Motor neuron (in vitro differentiated cells): ENCODE data around the gene PHLDB3. TPM values are rescaled to one million over a fixed set of nuclear protein-coding genes. Genes with fewer than 3 reads are reported as not detected.

Source experiments
- ATAC-seq, 8 experiments: fragments of 200-7000 bp; cut with Tn5 transposase; replicated peaks in 6 of 8; 2 replicates each; pipeline ENCODE4 v1.8.0; 2021; ENCODE audit warnings: mild to moderate bottlenecking in 8 of 8, moderate library complexity in 8 of 8
- H3K27ac ChIP-seq, 2 donors: fragments of 250-450 bp; sonication (Bioruptor Pico); 2 replicates each; pipeline ENCODE4 v1.9.0; 2021; ENCODE audit warnings: antibody characterized with exemption in 2 of 2, mild to moderate bottlenecking in 2 of 2, moderate library complexity in 1 of 2
- H3K4me1 ChIP-seq, 2 donors: fragments of 250-450 bp; sonication (Bioruptor Pico); replicated peaks in 1 of 2; 2 replicates each; pipeline ENCODE4 v1.6.1; 2021; ENCODE audit warnings: antibody characterized with exemption in 2 of 2, mild to moderate bottlenecking in 2 of 2, moderate library complexity in 1 of 2
- H3K4me3 ChIP-seq, 5 donors: fragments of 250-450 bp; sonication (Bioruptor Pico); 2 replicates each; pipeline ENCODE4 v1.9.0; 2021; ENCODE audit warnings: antibody characterized with exemption in 5 of 5, mild to moderate bottlenecking in 5 of 5, moderate library complexity in 4 of 5
- WGBS, 10 experiments: fragments of 450-650 bp; shearing (Covaris generic); methylation state at CpG; one replicate each; pipeline ENCODE4 v1.0.0; 2022; 5-methylcytosine and 5-hydroxymethylcytosine counted together
- in situ Hi-C, 9 experiments: fragments of 400-800 bp; cut with MboI; loops; one replicate each; pipeline ENCODE4 v1.15.0; 2021; ENCODE audit warnings: low sequenced_read_pairs in 9 of 9, low pct_unique_long_range_greater_than_20kb in 2 of 9; ENCODE audit not compliant: unreplicated experiment in 9 of 9
- total RNA-seq, 8 experiments: library from RNA; unstranded; fragments of 300-600 nt; gene quantifications; 2 replicates each; pipeline versions ENCODE4 v1.2.3 to v1.2.4, GENCODE V29; 2022

Gene PHLDB3
- total RNA-seq, 8 experiments from 2014 or later: 3.9 to 17.7 (median 13.2) TPM

DNA sequence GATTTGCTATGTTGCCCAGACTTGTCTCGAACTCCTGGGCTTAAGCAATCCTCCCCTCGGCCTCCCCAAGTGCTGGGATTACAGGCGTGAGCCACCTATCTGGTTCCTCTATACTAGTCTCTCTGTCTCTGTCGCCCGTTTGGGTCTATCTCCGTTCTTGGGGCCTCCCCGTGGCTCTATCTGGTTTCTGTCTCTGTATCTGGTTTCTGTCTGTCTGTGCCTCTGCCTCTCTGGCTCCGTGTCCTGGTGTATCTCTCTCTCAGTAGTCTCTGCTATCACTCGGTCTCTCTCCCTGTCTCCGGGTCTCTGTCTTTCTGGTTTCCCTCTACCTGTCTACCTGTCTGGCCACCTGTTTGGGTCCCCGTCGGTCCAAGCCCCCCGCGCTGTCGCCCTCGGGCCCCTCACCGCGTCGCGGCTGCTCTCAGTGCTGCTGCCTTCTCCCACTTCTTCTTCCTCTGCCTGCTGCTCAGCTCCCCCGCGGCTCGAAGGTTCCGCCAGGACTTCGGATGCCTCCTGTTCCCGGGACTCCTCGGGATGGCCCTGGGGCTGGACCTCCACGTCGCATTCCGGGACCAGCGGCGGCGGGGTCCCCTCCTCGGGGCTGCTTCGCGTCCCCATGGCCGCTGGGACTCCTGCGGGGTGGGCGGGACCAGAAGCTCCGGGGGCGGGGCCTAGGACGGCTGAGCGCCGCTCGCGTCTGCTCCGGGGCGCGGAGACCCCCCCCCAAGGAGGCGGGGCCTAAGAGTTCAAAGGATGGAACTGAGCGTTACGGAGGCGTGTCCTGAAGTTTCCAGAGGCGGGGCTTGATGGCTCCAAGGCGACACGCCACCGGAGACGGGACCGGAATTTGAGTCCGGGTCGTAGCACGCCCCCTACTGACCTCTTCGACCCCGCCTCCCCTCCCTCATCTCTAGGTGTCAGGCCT, 783 bp downstream of the PHLDB3 start:
- peaks cover 0 to 6% of the 10 kb centered on the region in 2 donors for H3K4me1 ChIP-seq
- in situ Hi-C loops: no loop called here
- H3K4me3 ChIP-seq: peak overlapping the region; percentile 49 to 65 (median 51)
- peak overlapping the region in 1 of 2 donors; percentile 80 for H3K27ac ChIP-seq
- WGBS, 10 experiments: 0 to 60% (median 16%) methylated on average over 1 to 12 of the region's 64 CpGs; no CpG with 5 or more reads in 2 of the 10 experiments
- ATAC-seq: peak; percentile 82 to 91 (median 90)

GRCh38 chr19:43502419-43502976, 2.0 kb downstream of the PHLDB3 start:
- no peak for ATAC-seq
- Histone ChIP-seq H3K4me3 (no peak overlapping the region), H3K27ac (no peak overlapping the region), H3K4me1 (peaks cover 0 to 6% of the 10 kb centered on the region in 2 donors)
- in situ Hi-C loops: no loop called here
- WGBS, 10 experiments: 40 to 100% (median 91%) methylated on average over 1 to 15 of the region's 23 CpGs; no CpG with 5 or more reads in 1 of the 10 experiments

GRCh38 chr19:43501661-43502418, 2.7 kb downstream of the PHLDB3 start:
- H3K4me1 ChIP-seq: peaks cover 0 to 6% of the 10 kb centered on the region in 2 donors
- H3K27ac ChIP-seq: no peak overlapping the region
- 14 to 100% (median 40%) methylated on average over 1 to 7 of the region's 43 CpGs; no CpG with 5 or more reads in 3 of the 10 experiments for WGBS, 10 experiments
- in situ Hi-C loops: no loop called here
- H3K4me3 ChIP-seq: no peak overlapping the region
- no peak for ATAC-seq

- Histone ChIP-seq H3K4me1 (no peaks in the 10 kb centered on the region), H3K27ac (no peak overlapping the region), H3K4me3 (no peak overlapping the region)
- in situ Hi-C loops: no loop called here
- ATAC-seq: no peak
- WGBS, 10 experiments: 73 to 100% (median 80%) methylated on average over 1 to 2 of the region's 3 CpGs; no CpG with 5 or more reads in 7 of the 10 experiments
Measured at GRCh38 chr19:43499042-43499441, 5.5 kb downstream of the PHLDB3 start.

DNA sequence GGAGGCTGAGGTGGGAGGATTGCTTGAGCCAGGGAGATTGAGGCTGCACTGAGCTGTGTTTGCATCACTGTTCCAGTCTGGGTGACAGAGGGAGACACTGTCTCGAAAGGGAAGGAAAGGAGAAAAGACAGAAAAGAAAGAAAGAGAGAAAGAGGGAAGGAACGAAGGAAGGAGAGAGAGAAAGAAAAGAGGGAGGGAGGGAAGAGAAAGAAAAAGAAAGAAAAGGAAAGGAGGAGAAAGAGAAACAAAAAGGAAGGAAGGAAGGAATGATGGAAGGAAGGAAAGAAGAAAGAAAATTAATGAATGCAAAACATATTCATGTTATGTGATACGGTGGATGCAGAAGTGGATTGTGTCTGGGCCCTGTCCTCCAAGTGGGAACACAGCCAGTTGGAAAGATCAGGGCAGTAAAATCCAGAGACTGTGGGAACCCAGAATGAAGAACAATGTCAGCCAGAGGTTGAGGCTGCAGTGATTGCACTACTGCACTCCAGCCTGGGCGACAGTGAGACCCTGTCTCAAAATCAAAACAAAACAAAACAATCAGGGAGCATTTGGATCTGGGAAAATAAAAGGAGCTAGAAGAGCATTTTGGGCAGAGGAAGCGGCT, 6.2 kb downstream of the PHLDB3 start:
- in situ Hi-C loops: no loop called here
- WGBS, 10 experiments: 65 to 96% (median 87%) methylated on average over 3 to 5 of the region's 5 CpGs; no CpG with 5 or more reads in 1 of the 10 experiments

DNA sequence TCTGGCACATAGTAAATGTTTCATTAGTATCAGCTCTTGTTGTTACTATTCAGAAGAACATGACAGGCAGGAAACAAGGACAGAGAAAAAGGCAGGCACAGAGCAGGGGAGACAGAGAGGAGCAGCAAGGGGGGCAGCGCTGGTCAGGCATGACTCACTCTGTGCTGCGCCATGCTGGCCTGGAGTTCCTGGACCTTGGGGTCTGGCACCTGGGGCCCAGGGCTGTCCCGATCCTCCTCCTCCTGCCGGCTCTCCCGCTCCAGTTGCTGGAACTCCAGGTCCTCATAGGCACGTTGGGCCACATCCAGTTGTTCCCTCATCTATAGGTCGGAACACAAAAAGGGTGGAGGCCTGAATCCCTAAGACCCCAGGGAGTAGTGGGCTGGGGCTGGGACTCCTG, 7.6 kb downstream of the PHLDB3 start:
- H3K4me1 ChIP-seq: no peaks in the 10 kb centered on the region
- 67 to 100% (median 94%) methylated on average over 1 to 7 of the region's 7 CpGs; no CpG with 5 or more reads in 6 of the 10 experiments for WGBS, 10 experiments
- no peak overlapping the region for H3K4me3 ChIP-seq
- in situ Hi-C loops: no loop called here
- H3K27ac ChIP-seq: no peak overlapping the region
- ATAC-seq: no peak

More for the DNA sequence above, 6.2 kb downstream of the PHLDB3 start:
- H3K4me1 ChIP-seq: no peaks in the 10 kb centered on the region
- H3K27ac ChIP-seq: no peak overlapping the region
- no peak overlapping the region for H3K4me3 ChIP-seq
- no peak for ATAC-seq

GRCh38 chr19:43495082-43495481, 9.5 kb downstream of the PHLDB3 start:
- in situ Hi-C loops: no loop called here
- Histone ChIP-seq H3K27ac (no peak overlapping the region), H3K4me1 (no peaks in the 10 kb centered on the region), H3K4me3 (no peak overlapping the region)
- ATAC-seq: no peak
- 60% methylated on average over 3 of the region's 8 CpGs; no CpG with 5 or more reads in 9 of the 10 experiments for WGBS, 10 experiments

DNA sequence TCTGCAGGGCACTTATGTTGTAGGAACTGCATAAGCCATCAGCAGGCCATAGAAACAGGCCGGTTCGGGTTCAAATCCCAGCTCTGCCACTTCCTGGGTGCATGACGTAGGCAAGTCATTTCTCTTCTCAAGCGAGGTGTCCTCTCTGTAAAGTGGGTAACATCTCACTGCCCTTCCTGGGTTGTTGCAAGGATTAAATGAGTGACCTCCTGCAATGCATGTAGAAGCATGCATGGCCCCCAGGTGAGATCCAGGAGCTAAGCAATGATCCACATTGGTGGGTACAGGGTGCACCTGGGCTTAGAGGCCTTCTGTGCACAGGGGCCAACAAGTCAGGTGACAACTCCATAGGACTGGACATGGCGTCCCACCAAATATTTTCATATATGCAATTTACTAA, 13.8 kb downstream of the PHLDB3 start:
- ATAC-seq: no peak
- no peaks in the 10 kb centered on the region for H3K4me1 ChIP-seq
- H3K4me3 ChIP-seq: no peak overlapping the region
- no peak overlapping the region for H3K27ac ChIP-seq
- in situ Hi-C loops: no loop called here
- 0 to 100% (median 83%) methylated on average over 1 to 5 of the region's 5 CpGs; no CpG with 5 or more reads in 4 of the 10 experiments for WGBS, 10 experiments

GRCh38 chr19:43489979-43490599, 14.5 kb downstream of the PHLDB3 start:
- Histone ChIP-seq H3K27ac (no peak overlapping the region), H3K4me3 (no peak overlapping the region), H3K4me1 (no peaks in the 10 kb centered on the region)
- ATAC-seq: no peak
- 76 to 100% (median 100%) methylated on average over 1 to 6 of the region's 7 CpGs for WGBS, 10 experiments
- in situ Hi-C loops: no loop called here

DNA sequence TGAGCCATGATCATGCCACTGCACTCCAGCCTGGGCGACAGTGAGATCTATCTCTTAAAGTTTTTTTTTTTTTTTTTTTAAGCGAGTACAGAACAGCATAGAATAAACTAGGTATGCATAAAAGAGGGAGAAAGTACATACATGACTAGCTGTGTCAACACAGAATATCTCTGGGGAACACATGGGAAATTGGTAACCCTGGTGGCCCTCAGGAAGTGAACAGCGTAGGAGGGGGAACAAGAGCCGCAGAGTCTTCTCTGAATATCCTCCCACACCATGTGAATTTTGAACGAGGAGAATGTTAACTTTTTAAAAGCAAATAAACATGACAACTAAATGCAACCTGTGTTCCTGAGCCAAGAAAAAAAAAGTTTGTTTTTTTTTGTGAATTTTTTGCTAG, 15.2 kb downstream of the PHLDB3 start:
- Histone ChIP-seq H3K27ac (no peak overlapping the region), H3K4me1 (no peaks in the 10 kb centered on the region), H3K4me3 (no peak overlapping the region)
- ATAC-seq: no peak
- in situ Hi-C loops: no loop called here
- WGBS, 10 experiments: 66 to 100% (median 81%) methylated on average over 1 to 4 of the region's 5 CpGs; no CpG with 5 or more reads in 2 of the 10 experiments

DNA sequence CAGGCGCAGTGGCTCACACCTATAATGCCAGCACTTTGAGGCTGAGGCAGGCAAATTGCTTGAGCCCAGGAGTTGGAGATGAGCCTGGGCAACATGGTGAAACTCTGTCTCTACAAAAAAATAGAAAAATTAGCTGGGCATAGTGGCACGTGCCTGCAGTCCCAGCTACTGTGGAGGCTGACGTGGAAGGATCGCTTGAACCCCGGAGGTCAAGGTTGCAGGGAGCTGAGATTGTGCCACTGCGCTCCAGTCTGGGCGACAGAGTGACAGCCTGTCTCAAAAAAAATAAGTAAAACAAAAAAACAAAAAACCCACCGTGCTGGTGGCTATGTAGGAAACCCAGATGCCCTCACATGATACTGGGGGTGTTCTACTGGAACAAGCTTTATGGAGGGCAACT, 16.4 kb downstream of the PHLDB3 start:
- H3K4me1 ChIP-seq: no peaks in the 10 kb centered on the region
- in situ Hi-C loops: no loop called here
- ATAC-seq: no peak
- H3K4me3 ChIP-seq: no peak overlapping the region
- 77 to 100% (median 88%) methylated on average over 1 to 7 of the region's 8 CpGs; no CpG with 5 or more reads in 3 of the 10 experiments for WGBS, 10 experiments
- no peak overlapping the region for H3K27ac ChIP-seq

GRCh38 chr19:43486412-43486811, 18.1 kb downstream of the PHLDB3 start:
- no peak for ATAC-seq

More at GRCh38 chr19:43486412-43486811, 18.1 kb downstream of the PHLDB3 start:
- 67% methylated on average over 1 of the region's 7 CpGs; no CpG with 5 or more reads in 9 of the 10 experiments for WGBS, 10 experiments
- Histone ChIP-seq H3K27ac (no peak overlapping the region), H3K4me3 (no peak overlapping the region), H3K4me1 (no peaks in the 10 kb centered on the region)
- in situ Hi-C loops: no loop called here
